TTC549 (cell line): ENCODE results near the gene MRPS2.
"Not testable (repeated sequence)": the region's sequence is repeated elsewhere in the genome, so short reads cannot be mapped to it uniquely, and the experiment has no call there.

Experiments
- FAIRE-seq: peaks from 2 replicates; lab custom pipeline; 2012; peaks lifted over from hg19 to GRCh38; lab: Jason Lieb, UNC

Gene MRPS2

DNA sequence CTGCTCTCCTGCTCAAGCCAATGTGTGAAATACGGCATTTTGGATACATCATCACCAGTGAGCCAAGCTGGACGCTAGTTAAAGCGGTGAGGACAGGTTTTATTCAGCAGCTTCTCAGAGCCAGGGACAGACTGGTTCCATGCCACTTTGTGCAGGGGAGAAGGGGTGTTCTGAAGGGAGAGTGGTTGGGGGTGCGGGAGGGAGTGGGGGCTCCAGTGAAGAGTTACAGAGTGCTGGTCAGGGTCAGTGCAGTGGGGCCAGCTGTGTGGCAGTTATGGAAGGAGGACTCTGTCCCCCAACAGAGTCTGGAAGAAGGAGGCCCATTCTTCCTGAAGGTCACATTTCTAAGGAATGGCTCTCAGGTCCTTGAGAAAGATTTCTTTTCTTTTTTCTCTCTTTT is 34.3 kb downstream of the MRPS2 start:
- FAIRE-seq, result not testable (repeated sequence)

DNA sequence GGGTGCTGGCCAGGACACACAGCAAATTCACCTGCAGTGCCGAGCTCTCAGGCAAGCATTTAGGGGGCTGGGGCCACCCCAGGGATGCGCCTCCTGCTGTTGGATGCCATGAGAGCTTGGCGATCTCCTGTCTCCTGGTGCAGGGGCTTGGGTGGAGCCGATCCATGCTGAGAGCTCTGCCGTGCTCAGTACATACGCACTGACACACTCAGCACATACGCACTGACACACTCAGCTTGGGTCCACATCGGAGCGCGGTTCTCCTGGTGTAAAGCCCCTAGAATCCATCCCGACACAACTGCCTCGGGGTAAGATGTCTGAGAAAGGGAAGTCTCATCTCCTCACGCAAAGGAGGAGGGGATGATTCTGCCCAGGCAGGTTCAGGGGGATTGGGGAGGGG is 35.1 kb downstream of the MRPS2 start:
- not testable (repeated sequence) for FAIRE-seq

GRCh38 chr9:135536216-135536615 is 35.7 kb downstream of the MRPS2 start:
- no peak for FAIRE-seq

DNA sequence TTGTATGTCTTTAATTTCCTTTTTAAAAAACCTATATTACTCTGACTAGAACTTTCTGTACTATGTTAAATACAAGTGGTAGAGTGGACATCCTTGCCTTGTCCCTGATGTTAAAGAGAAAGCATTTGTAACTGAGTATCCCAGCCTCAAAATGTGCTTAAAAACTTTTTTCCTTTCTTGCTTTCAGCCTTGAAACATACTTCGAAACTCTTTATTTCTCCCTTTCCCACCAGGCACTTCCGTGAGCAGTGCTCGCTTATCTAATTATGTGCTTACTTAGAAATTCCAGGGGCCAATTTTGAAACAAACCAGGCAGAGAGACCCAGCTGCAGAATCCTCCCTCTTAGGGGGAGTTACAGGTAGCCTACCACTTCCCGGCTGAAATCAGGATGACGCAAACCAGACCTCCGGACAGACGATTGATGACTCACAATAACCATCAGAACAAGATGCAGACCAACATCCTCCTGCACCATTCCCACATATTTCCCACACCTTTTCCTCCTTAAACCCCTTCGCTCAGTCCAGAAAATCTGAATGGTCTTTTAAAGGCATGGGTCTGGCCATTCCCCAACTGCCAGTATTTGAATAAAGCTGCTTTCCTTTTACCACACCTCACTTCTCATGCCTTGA is 42.9 kb downstream of the MRPS2 start:
- FAIRE-seq, result not testable (repeated sequence)

DNA sequence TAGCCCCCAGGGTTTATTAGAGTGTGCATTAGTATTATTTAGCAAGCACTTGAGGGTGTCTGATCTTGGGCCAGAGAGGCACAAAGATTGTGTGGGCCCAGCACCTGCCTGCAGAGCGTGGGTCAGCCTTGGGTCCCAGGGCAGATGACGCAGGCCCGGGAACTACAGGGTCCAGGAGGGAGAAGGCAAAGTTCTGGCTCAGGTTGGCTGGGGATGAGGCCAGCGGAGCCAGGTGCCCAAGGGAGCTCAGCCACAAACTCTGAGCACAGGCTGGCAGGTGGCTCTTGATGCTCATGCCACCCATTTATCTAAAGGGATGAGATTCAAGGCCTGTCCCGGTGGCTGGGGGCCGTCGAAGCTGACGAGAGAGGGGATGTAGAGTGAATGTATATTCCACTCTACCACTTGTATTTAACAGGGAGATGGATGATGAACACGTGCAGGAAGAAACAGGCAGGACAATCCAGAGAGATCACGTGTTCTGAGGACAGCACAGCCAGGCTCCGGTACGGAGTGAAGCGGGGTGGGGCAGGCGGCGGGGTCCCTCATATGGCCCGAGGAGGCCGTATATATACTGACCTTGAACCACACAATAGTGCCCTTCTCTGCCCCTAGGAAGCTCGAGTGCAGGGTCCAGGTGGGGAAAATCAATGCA is 44.6 kb downstream of the MRPS2 start:
- FAIRE-seq, result no peak

- FAIRE-seq, result not testable (repeated sequence)
Measured at GRCh38 chr9:135545646-135546176, 45.2 kb downstream of the MRPS2 start, which contains the start of gene OBP2A. OBP2A (plus strand) TSS chr9:135546126; CDS start chr9:135546181, 55 bp downstream.

DNA sequence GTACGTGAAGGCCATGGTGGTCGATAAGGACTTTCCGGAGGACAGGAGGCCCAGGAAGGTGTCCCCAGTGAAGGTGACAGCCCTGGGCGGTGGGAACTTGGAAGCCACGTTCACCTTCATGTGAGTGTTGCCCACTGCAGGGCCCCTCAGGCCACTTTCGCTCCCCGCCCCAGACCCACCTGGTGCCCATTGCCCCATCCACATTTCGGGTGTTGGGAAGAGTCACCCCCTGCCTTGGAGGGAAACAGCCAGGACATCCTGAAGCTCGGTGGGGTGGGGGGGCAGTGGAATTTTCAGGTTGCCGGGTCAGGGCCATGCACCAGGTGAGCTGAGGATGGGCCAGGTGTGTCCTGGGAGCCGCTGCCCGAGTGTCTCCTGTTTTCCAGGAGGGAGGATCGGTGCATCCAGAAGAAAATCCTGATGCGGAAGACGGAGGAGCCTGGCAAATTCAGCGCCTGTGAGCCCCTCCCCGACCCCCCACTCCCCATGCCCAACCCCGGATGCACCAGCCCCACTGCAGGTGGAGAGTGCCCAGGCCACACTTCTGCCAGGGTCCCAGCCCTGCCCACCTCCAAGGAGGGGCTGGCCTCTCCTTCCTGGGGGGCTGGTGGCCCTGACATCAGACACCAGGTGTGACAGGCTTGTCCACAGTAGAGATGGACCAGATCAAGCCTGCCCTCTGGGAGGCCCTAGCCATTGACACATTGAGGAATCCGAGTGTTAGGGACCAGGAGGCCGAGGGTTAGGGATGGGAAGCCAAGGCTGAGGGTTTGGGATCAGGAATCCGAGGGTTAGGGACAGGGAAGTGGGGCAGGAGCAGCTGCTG is 46.5 kb downstream of the MRPS2 start:
- not testable (repeated sequence) for FAIRE-seq

GRCh38 chr9:135547756-135548736 is 47.6 kb downstream of the MRPS2 start:
- no peak for FAIRE-seq

GRCh38 chr9:135549478-135550343 is 49.2 kb downstream of the MRPS2 start:
- FAIRE-seq, result not testable (repeated sequence)

- no peak for FAIRE-seq
Measured at GRCh38 chr9:135550344-135550918, 49.9 kb downstream of the MRPS2 start.

- FAIRE-seq, result no peak
Measured at GRCh38 chr9:135551031-135551430, 50.5 kb downstream of the MRPS2 start.

DNA sequence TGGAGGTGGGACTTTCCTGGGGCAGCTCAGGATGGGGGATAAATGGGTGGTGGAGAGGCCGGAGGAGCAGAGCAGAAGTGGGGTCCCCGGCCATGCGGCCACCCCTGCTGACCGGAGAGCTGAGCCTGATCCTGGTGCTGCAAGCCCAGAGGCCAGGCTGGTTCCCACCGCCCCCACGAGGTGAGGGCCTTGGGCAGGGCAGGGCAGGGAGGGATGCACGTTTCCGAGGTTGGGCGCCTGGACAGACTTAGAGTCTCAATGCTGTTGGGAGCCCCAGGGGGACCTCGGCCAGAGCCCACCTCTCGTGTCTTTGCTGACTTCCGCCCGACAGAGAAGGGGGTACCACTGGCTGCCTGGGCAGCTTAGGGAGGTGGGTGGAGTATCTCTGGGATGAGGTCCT is 51.0 kb downstream of the MRPS2 start:
- FAIRE-seq, result no peak

DNA sequence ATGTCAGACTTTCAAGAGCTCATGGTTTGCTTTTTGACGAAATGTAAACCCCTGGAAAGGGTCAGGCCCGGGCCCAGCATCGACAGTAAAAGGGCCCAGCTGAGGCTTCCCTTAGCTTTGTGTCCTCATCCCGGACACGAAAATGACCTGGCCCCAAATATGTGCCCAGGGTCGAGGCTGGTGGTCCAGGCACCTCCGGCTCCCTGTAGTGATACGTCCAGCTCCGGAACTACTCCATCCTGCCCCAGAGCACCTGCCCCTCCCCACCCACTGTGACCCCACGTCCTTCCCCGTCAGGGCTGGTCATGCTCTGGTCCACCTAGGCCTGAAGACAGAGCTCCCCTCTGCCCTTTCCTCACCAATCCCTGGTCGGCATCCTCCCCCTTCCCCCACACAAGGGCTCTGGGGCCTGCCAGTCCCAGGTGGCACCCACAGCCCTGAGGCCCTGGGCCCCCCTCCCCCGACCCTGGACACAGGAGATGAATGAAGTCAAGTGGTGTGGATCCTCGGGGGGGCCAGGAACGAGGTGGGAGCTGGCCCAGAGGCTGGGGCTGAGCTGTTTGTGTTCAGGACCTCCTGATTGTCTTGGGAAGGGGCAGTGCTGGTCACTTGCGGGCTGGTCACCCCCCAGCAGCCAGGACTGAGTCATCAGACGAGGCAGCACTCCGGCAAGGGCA is 51.7 kb downstream of the MRPS2 start:
- no peak for FAIRE-seq

DNA sequence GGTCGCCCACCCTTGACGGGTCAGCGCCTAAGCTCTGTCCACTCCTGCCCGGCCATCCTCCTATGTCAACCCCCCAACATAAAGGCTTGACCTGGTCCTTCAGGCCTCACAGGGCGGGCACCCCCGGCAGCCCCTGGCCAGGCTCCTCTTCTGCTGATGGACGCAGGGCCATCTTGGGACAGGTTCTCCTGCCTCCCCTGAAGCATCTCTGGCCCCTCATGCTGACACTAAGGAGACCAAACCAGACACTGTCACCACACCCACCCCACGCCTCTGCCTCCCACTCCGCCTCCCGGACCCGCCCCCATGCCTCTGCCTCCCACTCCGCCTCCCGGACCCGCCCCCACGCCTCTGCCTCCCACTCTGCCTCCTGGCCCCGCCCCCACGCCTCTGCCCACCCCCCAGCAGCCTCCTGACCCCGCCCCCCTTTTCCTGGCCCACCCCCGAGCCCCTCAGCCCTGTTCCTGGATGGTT is 52.3 kb downstream of the MRPS2 start:
- no peak for FAIRE-seq
